Measurements from ENCODE around the gene OSBP2.

Gene OSBP2

DNA sequence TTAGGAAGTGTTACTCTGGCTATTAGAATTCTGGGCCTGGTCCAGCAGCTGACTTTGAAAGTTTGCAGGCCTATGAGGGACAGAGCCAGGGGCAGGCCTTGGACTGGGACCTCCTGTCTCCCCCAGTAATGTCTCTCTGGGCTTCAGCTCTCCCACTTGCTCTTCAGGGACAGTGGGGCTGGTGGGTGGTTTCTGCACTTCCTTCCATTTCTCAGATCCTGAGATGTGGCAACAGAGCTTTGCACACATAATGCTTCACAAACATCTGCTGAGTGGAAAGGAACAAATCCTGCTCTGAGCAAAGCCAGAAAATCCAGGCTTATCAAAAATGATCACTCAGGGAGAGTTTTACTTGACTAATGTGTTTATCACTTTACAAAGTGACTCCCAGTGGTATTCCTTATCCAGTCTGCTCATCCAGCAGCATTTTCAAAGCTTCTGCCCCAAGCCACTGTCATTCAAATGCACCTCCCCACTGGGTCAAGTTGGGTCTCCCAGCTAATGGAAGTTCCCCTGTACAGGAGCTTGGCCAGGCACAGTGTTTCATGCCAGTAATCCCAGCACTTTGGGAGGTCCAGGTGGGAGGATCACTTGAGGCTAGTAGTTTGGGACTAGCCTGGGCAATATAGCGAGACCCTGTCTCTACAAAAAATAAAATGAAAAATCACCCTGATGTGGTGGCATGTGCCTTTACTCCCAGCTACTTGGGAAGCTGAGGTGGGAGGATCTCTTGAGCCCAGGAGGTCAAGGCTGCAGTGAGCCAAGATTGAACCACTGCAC lies 13.5 kb upstream of the OSBP2 start:
- no peak for DNase-seq

DNA sequence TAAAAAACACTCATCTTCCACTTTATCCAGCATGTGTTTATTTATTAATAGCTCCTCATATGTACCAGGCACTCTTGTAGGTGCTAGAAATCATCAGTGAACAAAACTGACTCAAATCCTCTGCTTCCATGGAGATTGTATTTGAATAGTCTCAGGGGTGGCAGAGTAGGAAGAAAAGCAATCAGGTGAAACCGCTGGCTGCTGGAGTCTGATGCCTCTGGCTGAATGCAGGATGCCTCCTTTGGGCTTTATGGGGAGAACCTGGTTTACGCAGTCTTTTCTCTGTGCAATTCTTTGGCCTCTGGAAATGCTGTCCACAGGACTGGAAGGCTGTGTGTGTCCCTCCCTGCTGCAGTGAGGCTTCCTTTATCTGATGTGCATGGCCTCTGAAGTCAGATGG lies 12.8 kb upstream of the OSBP2 start:
- no peak for DNase-seq

DNA sequence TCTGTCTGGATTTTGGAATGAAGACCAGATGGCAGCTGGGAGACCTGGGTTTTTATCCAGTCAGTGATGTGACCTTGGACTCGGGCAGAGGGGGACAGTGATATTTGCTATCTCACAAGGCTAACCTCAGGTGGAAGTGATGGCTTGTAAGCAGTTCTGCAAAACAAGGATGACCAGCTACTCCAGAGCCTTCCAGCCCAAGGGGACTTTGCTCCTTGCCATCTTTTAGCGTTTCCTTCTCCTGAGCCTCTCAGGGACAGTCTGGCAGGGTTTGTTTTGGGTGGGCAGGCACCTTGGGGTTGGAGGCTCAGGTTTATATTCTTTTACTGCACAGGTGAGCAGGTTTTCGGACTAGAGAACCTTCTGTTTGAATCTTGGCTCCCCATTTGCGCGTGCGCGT lies 9.5 kb upstream of the OSBP2 start:
- no peak for DNase-seq

DNA sequence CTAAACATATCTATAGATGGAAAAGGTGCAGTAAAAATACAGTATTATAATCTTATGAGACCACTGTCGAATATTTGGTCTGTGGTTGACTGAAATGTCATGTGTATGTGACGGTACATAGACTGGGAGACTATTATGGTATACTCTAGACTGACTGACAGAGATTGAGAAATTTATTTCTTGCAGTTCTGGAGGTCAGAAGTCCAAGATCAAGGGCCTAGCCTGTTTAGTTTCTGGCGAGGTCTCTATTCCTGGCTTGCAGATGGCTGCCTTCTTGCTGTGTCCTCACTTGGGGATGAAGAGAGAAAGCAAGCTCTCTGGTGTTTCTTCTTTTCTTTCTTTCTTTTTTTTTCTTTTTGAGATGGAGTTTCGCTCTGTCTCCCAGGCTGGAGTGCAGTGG lies 7.3 kb upstream of the OSBP2 start:
- no peak for DNase-seq

DNA sequence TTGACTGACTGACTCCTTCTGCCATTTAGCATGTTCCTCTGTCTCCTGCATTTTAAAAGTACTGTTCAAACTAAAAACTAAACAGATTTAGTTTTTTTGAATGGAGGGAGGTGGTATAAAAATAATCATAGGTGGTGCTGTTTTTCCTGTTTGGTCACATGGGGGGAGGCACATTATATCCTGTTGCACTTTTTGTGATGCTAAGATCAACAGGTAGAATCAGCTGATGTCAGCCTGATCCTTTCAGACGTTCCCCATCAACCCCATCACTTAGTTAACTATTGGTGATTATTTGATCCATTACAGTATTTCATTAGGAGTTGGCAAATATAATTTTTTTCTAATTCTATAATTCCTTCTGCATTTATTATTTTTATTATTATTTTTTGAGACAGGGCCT lies 5.1 kb upstream of the OSBP2 start:
- DNase-seq: no peak

DNA sequence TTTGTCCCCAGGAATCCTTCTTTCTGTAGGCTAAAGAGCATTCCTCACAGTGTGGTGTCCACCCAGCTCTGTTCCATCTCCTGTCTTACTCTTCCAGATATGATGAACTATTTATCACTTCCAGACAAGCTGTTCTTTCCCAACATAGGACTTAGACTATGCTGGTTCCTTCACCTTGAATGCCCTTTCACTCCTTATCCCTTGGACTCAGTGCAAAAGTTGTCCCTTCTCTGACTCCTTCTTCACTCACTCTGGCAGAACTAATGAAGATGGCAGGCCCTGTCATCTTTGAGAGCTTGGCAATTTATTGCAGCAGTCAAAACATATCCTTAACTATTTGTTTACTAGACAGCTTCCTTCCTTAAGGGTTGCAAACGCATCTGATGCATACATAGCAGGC lies 3.5 kb upstream of the OSBP2 start:
- no peak for DNase-seq

DNA sequence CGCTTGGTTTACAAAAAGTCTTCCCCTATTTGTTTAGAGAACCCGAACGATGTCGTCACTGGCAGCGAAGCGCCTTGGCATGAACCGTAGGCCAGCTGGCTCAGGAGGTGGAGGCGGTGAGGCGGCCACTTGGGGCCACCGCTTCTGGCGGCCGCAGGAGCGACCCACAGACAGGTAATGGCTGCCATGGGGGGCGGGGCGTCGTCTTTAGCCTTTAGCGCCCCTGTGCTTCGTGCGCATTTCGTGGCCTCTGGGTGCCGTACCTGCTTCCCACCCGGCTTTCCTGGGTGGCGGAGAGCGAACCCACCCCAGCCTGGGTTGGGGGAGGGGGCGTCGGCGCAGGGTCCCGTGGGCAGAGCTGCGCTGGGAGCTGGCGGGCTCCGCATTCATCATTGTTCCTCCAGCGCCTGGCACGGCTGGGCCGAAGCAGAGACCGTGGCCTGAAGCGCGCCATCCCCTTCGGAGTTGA lies 469 bp upstream of the OSBP2 start:
- peak; percentile 47 for DNase-seq

DNA sequence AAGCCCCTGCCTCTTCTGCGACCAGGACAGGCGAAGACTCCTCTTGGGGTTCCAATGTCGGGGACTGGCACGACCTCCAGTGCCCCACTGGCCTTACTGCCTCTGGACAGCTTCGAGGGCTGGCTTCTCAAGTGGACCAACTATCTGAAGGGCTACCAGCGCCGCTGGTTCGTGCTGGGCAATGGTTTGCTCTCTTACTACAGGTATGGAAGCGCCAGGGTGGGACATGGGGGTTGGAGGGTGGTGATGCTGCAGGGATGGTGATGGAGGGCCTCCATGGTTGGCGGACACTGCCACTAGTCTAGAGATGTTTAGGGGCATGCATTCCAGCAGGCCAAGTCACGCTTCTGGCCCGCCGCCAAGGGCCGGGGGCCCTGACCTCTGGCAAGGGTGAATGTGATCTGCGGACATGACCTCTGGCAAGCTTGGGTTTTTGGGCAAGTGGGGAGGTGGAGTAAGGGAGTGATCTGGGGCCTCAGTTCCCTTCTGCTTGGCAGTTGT lies 727 bp downstream of the OSBP2 start:
- no peak for DNase-seq

DNA sequence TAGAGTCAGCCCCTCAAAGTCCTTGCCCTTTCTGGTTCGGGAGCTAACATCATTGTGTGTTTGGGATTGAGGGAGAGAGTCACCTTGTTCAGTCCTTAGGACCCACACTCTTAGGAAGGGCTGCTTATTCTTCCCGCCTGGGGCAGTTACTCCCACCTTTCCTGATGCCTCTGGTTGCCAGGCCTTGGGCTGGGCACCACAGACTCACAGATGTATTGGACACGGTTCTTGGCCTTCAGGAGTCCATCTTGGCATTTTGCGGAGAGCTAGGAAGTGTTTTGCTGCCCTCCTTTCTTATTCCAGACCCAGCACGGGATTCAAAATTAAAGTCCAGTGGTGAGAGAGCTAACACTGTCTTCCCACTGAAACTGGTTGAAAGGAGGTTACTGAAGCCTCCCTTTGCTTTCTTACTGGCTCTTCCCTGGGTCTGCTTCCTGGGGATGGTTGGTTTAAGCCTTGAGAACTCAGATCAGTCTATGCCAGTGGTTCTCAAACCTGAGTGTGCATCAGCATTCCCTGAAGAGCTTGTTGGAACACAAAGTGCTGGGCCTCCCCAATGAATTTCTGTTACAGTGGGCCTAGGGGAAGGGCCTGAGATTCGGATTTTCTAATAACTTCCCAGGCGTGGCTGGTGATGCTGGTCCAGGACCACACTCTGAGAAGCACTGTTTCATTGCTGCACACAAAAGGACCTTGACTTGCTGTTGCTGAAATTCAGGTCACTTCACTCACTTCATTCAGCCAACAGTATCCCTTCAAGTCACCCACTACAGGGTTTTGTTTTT lies 1.4 kb downstream of the OSBP2 start:
- no peak for DNase-seq

DNA sequence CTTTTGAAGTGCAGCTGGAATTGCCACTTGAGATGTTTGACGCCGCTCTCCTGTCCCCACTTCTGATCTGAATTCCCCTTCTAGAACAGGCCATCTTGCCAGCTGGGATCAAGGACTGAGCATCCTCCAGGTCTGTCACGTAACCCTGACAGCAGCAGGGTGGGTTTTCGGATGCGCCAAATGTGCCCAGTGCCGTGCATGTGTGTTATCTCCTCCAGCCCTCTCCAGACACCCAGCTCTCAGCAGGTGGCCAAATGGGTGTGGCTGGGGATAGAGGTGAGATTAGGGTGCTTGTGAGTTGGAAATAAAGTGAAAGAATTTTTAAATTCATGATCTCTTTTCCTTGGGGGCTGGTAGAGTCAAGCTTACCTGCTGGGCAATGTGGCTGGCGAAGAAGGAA lies 3.3 kb downstream of the OSBP2 start:
- no peak for DNase-seq

DNA sequence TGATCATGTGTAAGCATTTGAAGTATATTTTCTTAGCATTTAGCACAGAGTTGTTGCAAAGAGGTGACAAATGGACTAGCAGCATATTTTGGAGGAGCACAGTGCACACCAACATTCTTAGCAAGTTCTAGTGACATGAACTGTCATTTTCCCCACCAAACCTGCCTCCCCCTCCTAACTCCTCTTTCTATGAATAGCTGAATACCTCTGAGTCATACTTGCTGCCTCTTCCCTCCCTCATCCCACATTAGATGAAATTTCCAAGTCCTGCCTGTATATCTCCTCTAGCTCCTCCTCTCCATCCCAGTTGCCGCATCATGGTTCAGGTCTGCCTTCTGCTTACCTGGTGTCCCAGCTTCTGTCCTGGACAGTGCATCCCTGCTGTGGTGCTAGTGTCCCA lies 7.2 kb downstream of the OSBP2 start:
- DNase-seq: no peak

DNA sequence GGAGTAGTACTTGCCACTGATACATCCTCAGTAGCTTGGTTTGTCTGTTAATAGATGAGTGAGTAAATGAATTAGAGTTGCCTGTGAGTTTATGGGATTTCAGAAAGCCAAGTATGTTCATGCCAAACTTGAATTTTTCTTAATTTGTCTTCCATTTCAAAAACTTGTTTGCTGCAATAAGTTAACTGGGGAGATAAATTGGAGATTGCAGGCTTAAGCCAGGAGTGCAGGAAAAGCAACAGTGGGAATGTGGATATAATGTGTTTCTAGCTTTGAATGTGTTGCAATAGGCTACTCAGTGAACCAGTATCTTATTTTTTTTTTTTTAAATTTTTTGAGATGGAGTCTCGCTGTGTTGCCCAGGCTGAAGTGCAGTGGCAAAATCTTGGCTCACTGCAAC lies 8.2 kb downstream of the OSBP2 start:
- DNase-seq: no peak

DNA sequence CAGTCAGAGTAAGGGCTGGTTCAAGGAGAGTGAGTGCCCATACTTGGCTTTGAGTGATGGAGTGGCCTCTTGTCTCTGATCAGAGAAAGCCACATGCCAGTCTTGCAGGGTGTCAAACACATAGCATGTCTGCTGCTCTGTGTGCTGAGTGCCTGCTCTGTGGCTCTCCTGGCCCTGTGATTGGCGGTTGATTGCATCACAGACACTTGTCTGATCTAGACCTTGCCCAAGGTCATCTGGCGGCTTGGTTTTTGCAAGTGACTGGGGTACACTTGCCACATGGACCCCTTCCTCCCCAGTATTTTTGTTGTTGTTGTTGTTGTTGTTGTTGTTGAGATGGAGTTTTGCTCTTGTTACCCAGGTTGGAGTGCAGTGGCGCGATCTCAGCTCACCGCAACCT lies 10.3 kb downstream of the OSBP2 start:
- no peak for DNase-seq

DNA sequence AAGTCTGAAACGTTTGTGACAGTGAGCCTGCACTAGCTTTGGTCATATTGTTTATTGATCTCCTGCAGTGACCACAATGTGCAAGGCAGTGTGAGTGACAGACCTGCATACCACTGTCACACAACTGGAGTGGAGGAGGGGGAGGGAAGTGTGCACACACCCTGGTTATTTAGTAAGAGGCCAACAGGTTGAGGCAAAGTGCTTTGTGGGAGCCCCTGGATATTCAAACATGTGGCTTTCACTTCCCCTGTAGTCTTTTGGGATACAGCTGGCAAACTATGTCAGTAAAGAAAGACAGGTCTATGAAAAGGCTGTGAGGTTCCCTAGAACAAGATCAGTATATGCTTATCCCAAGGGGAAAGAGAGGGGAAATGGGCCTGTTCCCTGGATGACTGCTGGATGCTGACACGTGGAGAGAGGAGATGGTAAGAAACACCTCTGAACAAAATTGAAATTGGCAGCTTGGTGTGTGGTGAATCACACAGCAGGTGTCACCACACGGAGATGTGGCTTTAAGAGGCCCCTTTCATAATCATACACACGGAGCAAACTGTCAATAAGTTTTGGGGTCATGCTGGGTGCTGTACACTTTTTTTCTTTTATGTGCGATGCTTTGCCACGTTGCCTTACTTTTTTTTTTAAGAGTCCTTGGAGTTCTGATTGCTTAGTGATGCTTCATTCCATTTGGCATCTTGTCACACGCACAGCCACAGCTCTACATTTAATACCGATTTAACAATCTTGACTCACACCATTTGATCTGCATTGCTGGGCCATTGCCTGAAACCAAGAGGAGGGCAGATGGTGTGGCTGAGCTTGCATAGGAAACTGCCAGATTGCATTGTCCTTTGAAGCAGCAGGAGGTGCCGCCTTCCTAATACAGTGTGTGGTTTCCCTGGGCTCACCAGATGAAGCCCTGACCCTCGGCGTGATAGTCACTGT lies 11.3 kb downstream of the OSBP2 start:
- peak; percentile 37 for DNase-seq

DNA sequence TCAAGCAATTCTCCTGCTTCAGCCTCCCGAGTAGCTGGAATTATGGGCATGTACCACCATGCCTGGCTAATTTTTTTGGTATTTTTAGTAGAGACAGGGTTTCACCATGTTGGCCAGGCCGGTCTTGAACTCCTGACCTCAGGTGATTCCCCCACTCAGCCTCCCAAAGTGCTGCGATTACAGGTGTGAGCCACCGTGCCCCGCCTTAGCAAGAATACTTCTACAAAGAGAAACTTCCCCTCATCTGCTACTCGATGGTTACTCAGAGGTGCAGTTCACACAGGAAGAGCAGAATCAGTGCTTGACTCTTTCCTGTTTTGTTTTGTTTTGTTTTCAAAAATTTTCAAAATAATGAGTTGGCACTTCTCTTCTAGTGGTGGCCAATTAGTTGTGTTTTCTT lies 15.3 kb downstream of the OSBP2 start:
- DNase-seq: peak; percentile 66

DNA sequence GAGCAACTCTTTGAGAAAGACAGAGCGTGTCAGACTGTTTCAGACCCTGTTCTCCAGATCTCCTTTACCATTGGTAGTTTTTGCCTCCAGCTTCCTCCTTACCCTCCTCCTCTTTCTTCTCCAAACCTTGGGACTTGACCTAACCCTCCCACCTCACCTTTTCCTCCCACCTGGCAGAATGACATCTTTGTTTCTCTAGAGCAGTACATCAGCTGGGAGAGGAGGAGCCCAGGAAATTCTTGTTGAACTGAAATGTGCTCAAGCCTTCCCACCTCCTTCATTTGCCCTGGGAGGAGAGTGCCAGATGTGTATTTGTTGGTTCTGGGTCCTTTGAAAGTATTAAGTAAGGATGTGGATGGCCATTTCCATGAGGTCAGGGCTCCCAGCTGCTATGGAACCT lies 17.4 kb downstream of the OSBP2 start:
- DNase-seq: no peak

DNA sequence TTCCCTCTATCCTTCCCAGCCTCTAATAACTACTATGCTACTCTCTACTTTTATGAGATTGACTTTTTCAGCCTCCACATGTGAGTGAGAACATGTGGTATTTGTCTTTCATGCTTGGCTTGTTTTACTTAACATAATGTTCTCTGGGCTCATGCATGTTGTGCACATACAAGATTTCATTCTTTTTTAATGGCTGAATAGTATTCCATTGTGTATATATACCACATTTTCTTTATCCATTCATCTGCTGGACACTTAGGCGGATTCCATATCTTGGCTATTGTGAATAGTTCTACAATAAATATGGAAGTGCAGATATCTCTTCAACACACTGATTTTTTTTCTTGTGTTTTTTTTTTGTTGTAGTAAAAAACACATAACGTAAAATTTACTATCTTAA lies 19.4 kb downstream of the OSBP2 start:
- DNase-seq: no peak

DNA sequence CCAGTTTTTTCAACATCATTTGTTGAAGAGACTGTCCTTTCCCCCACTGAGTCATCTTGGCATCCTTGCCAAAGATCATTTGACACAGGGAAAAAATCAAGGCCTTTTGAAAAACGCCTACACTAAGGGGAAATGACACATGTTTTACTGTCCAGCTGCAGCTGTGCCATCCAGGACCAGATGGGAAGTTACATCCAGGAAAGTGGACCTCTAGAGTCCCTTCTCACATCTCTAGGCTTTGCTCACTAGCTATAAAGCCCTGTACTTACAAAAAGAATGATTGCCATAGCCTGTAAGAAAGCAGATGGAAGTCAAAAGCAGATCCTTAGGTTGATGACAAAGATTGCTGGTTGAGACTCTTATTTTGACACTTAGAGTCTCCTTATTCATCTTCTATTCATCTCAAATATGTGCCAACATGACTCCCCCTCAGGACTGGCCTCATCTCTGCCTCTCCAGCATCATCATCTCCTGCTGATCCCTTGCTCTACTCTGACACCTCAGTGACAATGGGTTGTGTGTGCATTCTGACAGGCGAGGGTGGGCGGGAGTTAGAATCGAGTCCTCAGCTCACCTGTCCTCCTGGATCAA lies 22.8 kb downstream of the OSBP2 start:
- DNase-seq: peak; percentile 42

DNA sequence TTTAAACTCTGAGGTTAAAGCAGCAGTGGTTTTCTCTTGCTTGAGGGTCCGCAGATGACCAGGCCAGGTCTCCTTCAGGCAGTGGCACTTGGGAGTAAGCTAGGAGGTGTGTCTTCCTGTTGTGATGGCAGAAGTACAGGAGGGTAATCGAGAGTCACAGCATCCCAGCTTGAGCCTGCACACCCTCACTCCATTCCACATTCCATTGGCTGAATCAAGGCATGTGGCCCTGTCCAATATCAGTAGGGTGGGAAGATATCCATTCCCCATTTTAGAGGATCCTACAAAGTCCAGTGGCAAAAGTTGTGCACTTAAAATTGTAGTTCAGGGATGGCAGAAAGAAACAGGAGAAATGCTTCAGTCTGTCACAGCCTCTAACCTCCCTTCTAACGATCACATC lies 23.3 kb downstream of the OSBP2 start:
- DNase-seq: no peak

DNA sequence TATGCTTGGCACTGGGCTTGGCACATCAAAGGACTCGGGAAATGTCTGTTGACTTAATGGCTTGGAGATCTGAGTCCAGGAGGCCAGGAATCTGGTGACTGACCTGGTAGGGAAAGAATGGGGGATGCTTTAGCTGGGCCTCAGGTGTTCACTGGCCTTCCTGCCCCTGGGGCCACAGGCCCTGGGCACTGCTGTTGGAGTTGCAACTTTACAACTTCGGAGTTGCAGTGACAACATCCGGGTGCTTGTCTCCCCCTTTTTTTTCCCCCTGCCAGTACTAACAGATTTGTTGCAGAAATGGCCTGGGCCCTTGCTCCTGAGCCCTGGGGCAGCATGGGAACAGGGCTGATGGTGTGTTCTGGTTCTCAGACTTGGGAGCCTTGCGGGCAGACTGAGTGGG lies 23.8 kb downstream of the OSBP2 start:
- DNase-seq: no peak

DNA sequence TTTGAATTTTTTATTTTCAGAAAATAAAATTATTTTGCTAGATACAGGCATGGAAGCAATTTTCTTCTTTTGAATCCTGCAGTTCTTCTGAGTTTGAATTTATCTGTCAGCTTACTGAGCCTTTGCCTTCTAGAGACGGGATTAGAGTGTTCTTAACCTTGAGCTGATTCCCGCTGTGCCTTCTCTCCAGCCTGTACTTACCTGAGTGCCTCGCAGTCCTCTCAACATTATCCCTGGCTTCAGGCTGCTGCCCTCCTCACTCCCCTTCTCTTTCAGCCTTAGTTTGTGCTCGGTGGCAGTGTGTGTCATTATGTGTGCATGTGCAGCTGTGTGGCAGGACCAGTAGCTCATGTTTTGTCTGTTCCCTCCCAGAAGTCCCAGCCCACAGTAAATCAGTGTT lies 24.3 kb downstream of the OSBP2 start:
- DNase-seq: no peak

DNA sequence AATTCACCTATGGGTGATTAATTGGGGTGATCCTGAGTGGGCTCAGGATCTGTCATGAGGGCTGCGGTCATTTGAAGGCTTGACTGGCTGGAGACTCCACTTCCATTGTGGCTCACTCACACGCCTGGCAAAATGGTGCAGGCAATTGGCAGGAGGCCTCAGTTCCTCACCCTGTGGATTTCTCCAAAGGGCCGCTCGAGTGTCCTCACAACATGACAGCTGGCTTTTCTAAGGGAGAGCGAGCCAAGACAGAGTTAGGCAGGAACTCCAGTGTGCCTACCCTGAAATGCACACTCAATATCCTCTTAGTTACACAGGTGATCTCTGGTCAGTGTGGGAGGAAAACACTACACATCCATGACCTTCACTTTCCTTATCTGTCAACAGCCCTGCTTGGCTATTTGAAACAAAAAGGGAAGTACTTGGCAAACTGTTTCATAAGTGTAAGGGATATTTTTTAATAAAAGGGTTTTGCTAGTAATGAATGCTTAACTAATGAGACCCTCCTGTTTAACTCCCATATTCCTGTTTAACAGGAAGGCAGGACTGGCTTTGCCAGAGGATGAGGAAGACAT lies 25.7 kb downstream of the OSBP2 start:
- DNase-seq: no peak

Data from stimulated activated CD4-positive, alpha-beta T cell treated with anti-CD3 and anti-CD28 coated beads, Interleukin-1b, Interleukin-23, amount 100 ng/mL, for 48 hours (primary cell).